ENCODE measurements around the gene USP47.
"Not testable (repeated sequence)": the region's sequence is repeated elsewhere in the genome, so short reads cannot be mapped to it uniquely, and the experiment has no call there.

The USP47 gene

DNA sequence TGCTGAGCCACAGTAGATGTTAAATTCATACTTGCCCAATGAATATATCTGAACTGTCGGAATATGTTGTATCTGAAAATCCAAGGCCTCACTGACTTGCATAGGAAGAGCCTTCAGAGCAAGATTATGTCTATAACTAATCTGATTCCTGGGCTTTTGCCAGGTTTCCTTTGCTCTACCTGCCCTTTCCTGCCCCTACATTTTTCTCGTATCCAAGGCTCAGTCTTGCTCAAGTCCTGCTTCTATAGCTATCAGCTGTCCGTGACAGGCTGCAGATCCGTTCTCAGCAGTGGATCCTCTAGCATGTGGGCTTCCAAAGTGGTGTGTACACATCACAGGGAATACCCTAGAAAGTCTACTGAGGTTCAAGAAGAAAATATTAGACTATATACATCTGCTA, 18.8 kb upstream of the USP47 start:
- no peak for DNase-seq (ENCODE audit: low read depth)

GRCh38 chr11:11826260-11826659, 15.5 kb upstream of the USP47 start:
- DNase-seq (ENCODE audit: low read depth): no peak

DNA sequence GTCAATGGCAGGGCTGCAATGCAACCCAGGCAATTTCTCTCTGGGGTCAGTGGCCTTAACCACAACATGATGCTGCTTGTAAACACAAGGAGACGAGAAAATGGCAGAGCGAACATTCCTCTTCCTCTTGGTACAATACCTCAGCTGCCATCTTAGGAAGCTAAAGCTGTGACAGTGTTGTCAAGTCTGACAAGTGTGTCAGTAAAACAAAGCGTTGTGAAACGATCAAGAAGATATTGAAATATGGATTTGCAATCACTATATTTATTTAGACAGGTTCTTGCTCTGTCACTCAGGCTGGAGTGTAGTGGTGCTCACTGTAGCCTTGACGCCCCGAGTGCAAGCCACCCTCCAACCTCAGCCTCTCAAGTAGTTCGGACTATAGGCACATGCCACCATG, 14.5 kb upstream of the USP47 start:
- no peak for DNase-seq (ENCODE audit: low read depth)

DNA sequence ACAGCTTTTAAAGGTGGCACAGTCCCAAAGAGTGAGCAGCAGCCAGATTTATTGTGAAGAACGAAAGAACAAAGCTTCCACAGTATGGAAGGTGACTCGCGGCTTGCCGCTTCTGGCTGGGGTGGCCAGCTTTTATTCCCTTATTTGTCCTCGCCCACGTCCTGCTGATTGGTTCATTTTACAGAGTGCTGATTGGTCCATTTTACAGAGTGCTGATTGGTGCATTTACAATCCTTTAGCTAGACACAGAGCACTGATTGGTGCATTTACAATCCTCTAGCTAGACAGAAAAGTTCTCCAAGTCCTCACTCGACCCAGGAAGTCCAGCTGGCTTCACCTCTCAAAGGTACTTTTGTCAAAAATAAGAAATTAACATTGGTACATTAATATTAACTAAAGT, 10.4 kb upstream of the USP47 start:
- not testable (repeated sequence) for DNase-seq (ENCODE audit: low read depth)

DNA sequence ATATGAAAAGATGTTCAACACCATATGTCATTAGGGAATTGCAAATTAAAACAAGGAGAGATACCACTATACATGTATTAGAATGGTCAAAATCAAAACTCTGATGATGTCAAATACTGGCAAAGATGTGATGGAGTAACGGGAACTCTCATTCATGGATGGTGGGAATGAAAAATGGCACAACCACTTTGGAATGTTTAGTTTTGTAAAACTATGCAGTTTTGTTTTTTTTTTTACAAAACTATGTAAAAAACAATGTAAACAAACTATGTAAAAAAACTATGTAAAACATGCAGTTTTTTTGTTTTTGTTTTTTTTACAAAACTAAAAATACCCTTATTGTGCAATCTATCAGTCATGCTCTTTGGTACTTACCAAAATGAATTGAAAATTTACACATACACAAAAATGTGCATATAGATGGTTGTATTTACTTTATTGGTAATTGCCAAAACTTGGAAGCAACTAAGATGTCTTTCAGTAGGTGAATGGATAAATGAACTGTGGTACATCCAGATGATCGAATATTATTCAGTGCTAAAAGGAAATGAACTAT, 5.0 kb upstream of the USP47 start:
- no peak for DNase-seq (ENCODE audit: low read depth)

- no peak for DNase-seq (ENCODE audit: low read depth)
Observed at GRCh38 chr11:11839718-11840117, 2.1 kb upstream of the USP47 start.

DNA sequence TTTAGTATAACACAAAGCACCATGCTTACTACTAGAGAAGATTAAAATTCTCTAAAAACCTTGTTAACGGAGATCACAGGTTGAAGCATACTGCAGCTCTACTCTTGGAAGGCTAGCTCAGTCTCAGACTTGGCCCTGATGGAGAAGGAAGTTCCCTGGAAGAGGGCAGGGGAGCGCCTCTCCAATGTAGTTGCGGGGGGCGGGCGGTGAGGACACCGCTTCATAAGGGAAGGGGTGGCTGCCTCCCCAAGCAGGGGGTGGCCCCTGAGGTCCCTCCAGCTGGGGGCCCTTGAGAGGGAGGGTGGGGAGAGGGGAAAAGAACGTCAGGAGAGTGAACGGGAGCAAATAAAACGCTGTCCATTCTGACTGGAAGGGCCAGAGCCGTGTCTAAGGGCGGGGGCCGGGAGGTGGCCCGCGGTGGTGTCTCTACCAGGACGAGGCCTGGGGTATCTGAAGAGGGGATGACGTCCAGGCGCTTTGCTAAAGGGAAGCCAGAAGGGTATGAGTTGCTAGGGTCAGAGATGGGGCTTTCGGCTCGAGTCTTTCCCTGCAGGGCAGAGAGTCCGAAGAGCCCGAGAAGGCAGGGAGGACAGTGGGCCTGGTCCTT, 553 bp upstream of the USP47 start:
- no peak for DNase-seq (ENCODE audit: low read depth)

- peak; percentile 30 for DNase-seq (ENCODE audit: low read depth)
Observed at GRCh38 chr11:11842421-11843008, 743 bp downstream of the USP47 start.

GRCh38 chr11:11843211-11843621, 1.4 kb downstream of the USP47 start:
- DNase-seq (ENCODE audit: low read depth): no peak

DNA sequence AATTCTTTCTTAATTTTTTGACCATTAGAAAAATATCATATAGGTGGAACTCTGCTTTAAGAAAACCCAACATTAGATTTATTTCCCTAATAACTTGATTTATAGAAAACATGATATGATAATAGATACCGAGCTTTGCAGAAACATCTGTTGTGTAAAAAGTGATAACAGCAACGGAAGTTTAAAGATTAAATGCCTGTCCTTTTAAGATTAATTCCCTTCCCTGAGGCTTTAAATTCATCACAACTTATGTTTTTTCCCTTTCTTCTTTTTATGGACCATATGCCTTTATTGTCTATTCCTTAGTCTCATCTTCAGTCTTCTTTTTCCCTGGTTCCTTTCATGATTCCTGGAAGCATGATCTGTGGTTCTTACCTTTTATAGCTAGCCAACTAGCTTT, 1.9 kb downstream of the USP47 start:
- no peak for DNase-seq (ENCODE audit: low read depth)

- no peak for DNase-seq (ENCODE audit: low read depth)
Observed at GRCh38 chr11:11844272-11844671, 2.5 kb downstream of the USP47 start.

DNA sequence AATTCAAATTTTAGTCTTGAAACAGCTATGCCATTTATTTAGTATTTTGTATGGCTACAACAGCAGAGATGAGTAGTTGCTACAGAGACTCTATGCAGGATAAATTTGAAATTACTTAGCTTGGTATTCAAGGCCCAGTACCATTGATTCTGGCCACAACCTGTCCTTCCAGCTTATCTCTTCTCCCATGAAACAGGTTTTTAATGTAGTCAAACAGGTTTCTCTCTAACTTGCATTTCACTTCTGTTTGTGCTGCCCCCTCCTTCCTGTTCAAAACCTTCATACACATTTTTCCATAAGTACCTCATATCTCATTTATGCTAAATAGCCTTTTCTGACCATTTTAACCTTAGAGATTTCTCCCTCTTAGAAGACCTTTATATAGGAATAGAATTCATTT, 3.3 kb downstream of the USP47 start:
- no peak for DNase-seq (ENCODE audit: low read depth)

DNA sequence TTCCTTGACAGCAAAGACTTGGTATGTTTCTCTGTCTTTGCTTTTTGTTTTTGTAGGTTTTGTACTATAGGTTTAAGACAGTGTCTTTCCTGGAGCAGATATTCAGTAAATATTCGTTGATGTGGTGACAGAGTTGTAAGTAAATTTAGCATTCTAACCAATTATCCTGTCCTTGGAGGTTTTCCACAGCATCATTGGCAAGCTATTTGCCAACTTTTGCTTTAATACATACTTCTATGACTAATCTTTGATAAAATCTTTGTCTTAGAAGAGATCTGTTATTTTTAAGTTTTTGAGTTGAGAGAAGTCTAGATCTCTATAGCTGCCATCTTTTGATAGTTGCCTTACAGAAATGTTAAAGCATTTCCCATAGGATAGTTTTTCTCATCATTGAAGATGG, 3.8 kb downstream of the USP47 start:
- DNase-seq (ENCODE audit: low read depth): no peak

DNA sequence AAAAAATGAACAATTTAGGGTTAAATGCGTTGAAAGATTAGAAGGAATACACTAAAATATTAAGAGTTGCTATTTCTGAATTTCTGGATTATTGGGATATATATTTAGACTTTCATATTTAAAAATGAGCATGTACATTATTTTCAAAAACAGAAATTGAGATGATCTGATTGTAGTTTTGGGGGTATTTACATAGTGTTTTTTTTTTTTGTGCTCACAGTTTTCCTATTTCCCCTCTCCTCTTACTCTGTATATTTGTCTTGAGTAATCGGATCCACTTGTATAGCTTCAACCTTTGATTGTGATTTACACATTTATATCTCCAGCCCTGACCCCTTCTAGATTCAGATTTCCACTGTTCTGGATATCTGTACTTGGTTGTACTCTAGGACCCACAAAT, 5.3 kb downstream of the USP47 start:
- no peak for DNase-seq (ENCODE audit: low read depth)

DNA sequence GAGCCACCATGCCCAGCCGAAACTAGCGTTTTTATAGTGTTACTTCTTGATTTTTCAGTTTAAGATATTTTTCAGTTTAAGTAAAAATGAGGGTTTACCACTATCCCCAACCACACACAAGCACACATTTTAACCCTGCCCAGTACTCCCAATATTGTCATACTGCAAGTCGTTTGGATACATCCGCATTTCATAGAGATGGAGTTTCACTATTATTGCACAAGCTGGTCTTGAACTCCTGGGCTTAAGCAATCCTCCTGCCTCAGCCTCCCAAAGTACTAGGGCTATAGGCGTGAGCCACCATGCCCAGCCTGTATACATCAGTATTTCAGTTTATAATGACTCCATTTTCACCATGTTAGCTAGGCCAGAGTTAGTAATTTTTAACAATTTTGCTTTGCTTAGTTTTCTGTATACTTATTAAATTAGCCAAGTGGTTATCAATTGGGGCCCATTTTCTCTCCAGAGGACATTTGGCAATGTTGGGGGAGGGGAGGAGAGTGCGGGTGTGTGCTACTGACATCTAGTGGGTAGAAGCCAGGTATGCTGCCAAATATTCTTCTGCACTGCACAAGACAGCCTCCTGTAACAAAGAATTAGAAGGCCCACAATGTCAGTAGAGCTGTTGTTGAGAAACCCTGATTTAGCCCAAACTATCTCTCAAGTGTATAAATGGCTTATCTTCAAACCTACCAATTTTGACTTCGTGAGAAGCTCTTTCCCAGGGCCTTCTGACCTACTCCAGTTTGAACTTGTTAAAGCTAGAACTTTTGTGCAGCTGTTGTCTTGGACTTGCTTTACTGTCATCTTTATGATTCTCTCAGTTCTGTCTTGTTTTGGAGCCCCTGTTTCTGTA, 7.3 kb downstream of the USP47 start:
- peak; percentile 19 for DNase-seq (ENCODE audit: low read depth)

- no peak for DNase-seq (ENCODE audit: low read depth)
Observed at GRCh38 chr11:11850668-11851067, 8.9 kb downstream of the USP47 start.

DNA sequence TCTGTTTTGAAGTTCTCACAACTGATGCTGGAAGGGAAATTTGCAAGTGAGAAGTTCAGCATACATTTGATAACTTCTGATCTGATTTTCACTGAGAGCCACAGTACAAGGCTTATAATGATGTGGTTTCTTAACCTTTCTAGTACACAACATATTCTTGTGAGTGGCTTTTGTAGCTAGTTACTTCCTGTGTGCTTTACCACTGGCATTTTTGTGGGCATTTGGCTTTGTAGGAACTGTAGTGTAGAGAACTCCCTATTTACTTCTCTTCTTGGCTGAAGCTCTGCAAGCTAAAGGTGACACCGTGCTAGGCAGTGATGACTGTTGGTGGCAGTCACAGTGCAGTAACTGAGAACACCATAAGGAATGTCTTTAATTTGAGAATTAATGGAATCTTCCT, 14.9 kb downstream of the USP47 start:
- no peak for DNase-seq (ENCODE audit: low read depth)

- no peak for DNase-seq (ENCODE audit: low read depth)
Observed at GRCh38 chr11:11857769-11858168, 16.0 kb downstream of the USP47 start.

GRCh38 chr11:11858676-11859075, 16.9 kb downstream of the USP47 start:
- no peak for DNase-seq (ENCODE audit: low read depth)

GRCh38 chr11:11860103-11860979, 18.6 kb downstream of the USP47 start:
- no peak for DNase-seq (ENCODE audit: low read depth)

GRCh38 chr11:11862999-11863398, 21.2 kb downstream of the USP47 start:
- no peak for DNase-seq (ENCODE audit: low read depth)

GRCh38 chr11:11864332-11864731, 22.6 kb downstream of the USP47 start:
- DNase-seq (ENCODE audit: low read depth): no peak

Data from stimulated activated CD8-positive, alpha-beta memory T cell treated with anti-CD3 and anti-CD28 coated beads, Interleukin-12 subunit alpha, Interleukin-12 subunit beta, amount 100 ng/mL, for 4 hours (primary cell).